LNCaP clone FGC (cell line): ENCODE results near the gene RPL14.

Experiments used
- DNase-seq: peaks from one replicate; pipeline ENCODE4 v3.0.0-alpha.2; 2011; ENCODE audit warnings: low read depth
- H3K4me3 ChIP-seq: 2 replicates; pipeline ENCODE4 v1.5.1; 2011; ENCODE audit warnings: mild to moderate bottlenecking, low read depth, low read length, control low read depth
- TF ChIP-seq, protein P1 (sequence below): IDR thresholded peaks from 2 replicates; pipeline ENCODE4 v1.5.1; 2012; ENCODE audit warnings: mild to moderate bottlenecking; ENCODE audit not compliant: control insufficient read depth, insufficient read depth; ENCODE audit errors: extremely low read depth

RPL14 gene

DNA sequence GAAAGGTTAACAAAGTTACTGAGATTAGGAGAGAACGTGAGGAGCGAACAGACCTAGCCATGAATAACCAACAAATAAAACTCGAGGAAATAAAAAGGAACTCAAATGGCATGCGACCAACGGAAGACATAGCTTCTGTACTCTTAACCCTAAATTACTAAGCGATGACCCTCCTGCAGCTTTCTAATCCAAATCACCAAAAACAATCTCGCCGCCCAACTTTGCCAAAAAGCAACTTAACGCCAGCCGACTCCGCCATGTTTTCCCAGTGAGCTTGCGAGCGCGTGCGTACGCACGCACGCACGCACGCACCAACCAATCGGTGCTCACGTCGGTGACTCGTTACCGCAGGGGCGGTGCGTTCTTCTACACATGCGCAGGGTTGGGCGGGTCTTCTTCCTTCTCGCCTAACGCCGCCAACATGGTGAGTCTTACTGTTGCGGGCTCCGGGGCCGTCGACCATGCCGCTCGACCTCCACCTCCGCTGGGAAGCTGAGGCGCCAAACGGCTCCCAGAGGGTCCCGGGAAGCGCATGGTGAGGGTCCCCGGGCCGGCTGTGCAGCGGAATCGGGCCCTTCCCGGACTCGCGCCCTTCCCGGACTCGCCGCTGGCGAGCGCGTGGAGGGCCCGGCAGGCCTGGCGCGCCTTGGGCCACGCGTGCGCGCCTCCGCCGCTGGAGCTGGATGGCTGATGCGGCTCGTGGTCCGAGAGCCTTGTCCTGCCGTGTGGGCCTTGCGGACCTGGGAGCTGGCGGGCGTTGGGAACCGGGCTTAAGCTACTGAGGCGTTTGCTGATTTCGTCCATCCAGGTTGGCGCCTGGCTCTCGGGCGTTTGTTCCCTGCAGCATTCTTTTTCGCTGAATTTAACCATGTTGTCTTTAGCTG, at the start of gene RPL14:
Gene RPL14, plus strand, starts transcription at position 400 of the 884 bp plus-strand sequence. Its CDS starts 133 bp downstream, at position 533.
- TF ChIP-seq, protein P1, sequence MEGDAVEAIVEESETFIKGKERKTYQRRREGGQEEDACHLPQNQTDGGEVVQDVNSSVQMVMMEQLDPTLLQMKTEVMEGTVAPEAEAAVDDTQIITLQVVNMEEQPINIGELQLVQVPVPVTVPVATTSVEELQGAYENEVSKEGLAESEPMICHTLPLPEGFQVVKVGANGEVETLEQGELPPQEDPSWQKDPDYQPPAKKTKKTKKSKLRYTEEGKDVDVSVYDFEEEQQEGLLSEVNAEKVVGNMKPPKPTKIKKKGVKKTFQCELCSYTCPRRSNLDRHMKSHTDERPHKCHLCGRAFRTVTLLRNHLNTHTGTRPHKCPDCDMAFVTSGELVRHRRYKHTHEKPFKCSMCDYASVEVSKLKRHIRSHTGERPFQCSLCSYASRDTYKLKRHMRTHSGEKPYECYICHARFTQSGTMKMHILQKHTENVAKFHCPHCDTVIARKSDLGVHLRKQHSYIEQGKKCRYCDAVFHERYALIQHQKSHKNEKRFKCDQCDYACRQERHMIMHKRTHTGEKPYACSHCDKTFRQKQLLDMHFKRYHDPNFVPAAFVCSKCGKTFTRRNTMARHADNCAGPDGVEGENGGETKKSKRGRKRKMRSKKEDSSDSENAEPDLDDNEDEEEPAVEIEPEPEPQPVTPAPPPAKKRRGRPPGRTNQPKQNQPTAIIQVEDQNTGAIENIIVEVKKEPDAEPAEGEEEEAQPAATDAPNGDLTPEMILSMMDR, result no peak
- peak; percentile 89 for DNase-seq

DNA sequence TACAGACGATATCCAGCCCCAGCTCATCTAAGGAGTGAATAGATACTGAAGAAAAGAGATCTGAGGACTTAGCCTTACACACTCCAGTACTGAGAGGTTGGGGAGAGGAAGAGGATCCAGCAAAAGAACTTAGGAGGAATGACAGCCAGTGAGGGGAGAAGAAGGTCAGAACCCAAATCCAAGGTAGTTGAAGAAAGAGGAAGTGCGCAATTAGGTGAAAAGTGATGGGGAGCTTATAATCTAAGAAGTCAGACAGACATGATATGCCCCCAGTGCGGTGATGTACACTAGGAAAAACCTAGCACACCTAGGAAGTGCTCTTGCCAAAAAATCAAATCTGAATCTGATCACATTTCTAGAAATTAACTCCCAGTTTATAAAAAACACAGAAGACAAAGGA, 49.5 kb upstream of the RPL14 start:
- no peak for DNase-seq
- no peak overlapping the region for H3K4me3 ChIP-seq
- TF ChIP-seq, protein P1, result no peak

More for the DNA sequence above, at the start of gene RPL14:
- H3K4me3 ChIP-seq, result peak within 1 kb of the TSS; percentile 78

DNA sequence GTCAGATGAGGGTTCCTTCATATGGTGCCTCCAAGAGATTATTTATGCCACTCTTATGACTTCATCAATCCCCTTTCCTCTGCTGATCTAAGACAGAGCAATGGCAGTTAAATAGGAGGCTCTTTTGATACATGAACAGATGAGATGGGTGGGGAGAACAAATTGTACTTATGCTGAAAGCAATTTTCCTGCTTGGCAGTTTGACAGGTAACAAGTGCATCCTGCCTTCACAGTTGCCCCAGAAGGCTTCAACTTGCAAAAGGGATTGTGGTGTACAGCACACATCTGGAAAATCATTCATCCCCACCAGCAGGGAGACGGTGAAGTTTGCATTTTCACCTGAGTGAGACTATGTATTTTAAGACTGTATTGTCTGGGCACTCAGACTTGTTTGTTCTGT, 42.9 kb upstream of the RPL14 start:
- DNase-seq, result peak; percentile 37
- TF ChIP-seq, protein P1, result no peak
- H3K4me3 ChIP-seq, result no peak overlapping the region

DNA sequence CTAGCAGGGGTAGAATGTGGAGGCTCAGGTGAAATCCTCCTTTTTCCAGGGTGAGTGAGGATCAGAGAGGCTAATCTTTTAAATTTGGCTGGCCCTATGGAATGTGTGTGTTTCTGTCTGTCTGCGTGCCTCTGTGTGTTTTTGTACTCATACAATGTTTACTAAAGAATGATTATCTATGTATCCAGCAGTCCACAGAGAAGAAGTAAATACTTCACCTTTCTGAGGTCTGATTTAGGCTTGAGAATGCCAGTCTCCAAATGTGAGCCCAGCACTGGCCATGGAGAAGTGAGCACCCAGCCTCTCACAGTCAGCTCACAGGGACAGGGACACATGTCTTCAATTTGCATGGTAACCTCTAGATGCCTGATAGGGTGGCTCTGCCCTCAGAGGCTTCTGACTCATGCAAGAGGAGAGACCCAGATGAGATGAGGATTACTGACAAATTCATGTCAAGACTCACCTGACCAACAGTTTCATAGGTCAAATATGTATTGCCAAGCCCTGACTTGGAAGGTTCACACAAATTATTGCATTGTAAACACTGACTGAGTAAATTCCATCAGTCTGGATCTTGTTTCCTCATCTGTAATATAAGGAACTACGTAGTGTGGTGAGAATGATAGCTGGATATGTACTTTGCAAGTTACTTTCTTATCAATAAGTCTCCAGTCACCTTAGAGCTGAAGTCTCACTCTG, 39.1 kb upstream of the RPL14 start:
- H3K4me3 ChIP-seq, result no peak overlapping the region
- DNase-seq, result peak; percentile 66
- TF ChIP-seq, protein P1, result no peak

DNA sequence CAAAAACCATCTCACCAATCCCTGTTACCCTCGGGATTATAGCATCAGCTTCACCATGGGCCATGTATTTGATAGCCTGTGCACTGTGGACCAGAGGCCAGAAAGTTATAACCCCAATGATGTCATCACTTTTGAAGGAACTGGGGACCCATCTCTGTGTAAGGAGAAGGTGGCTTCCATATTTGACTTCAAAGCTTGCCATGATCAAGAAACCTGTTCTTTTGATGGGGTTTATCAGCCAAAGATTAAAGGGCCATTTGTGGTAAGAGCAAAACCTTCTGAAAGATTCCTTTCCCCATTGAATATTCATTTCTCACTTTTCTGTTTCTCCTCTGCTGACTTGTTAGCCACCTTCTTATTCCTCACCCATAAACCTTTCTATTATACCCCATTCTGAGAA, 34.3 kb upstream of the RPL14 start:
- DNase-seq, result no peak
- TF ChIP-seq, protein P1, result no peak
- no peak overlapping the region for H3K4me3 ChIP-seq

DNA sequence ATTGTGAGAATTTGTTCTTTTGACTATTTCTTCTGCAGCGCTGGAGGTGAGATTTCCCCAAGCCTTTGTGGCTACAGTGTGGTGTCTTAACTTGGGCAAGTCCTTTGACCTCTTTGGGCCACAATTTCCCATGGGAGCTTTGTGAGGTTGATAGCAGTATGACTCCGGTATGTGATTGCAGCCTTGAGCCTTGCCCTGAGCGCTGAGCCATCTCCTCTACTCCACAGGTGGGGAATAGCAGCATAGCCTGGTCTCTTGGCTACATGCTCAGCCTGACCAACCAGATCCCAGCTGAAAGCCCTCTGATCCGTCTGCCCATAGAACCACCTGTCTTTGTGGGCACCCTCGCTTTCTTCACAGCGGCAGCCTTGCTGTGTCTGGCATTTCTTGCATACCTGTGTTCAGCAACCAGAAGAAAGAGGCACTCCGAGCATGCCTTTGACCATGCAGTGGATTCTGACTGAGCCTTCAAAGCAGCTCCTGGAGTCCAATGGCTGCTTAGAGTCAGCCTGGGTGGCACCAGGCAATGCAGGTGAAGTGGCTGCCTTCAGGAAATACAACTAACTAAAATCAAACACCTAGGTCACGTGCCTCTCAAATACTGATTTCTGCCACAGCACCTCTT, 30.0 kb upstream of the RPL14 start:
- TF ChIP-seq, protein P1, result no peak
- DNase-seq, result no peak
- H3K4me3 ChIP-seq, result no peak overlapping the region
